ENCODE data around the gene KRIT1.

DNA sequence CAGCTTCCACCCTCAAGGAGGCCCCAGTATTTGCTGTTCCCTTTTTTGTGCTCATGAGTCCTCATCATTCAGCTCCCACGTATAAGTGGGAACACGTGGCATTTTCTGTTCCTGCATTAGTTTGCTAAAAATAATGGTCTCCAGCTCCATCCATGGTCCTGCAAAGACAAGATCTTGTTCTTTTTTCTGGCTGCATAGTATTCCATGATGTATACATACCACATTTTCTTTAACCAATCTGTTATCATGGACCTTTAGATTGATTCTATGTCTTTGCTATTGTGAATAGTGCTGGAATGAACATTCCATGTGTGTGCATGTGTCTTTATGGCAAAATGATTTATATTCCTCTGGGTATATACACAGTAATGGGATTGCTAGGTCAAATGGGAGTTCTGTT lies 17.0 kb downstream of the KRIT1 start:
- TF ChIP-seq POLR2AphosphoS5 (IDR thresholded peaks at IDR 0.05) (no peak), CTCF (IDR thresholded peaks at IDR 0.05) (no peak), EP300 (IDR thresholded peaks at IDR 0.05) (no peak)

All from stomach (tissue), 4 donors.